ENCODE results near the gene GLUL.

Gene GLUL

GRCh38 chr1:182391362-182392049 lies at the start of gene GLUL:
TSS of gene GLUL (minus strand) at chr1:182391790. CDS start at chr1:182388737, 3,053 bp downstream.
- DNase-seq: peak; percentile 75

GRCh38 chr1:182438326-182438725 lies 46.7 kb upstream of the GLUL start:
- DNase-seq: no peak

- DNase-seq: no peak
Measured at GRCh38 chr1:182433580-182433979, 42.0 kb upstream of the GLUL start.

GRCh38 chr1:182431278-182431677 lies 39.7 kb upstream of the GLUL start:
- DNase-seq: no peak

- DNase-seq: peak; percentile 57
Measured at GRCh38 chr1:182430263-182431068, 38.9 kb upstream of the GLUL start.

GRCh38 chr1:182428043-182428442 lies 36.5 kb upstream of the GLUL start:
- DNase-seq: no peak

GRCh38 chr1:182426442-182427430 lies 35.1 kb upstream of the GLUL start:
- no peak for DNase-seq

GRCh38 chr1:182415789-182416188 lies 24.2 kb upstream of the GLUL start:
- peak; percentile 9 for DNase-seq

GRCh38 chr1:182413969-182414368 lies 22.4 kb upstream of the GLUL start:
- no peak for DNase-seq

- no peak for DNase-seq
Measured at GRCh38 chr1:182413486-182413885, 21.9 kb upstream of the GLUL start.

- no peak for DNase-seq
Measured at GRCh38 chr1:182410620-182411273, 19.2 kb upstream of the GLUL start.

- no peak for DNase-seq
Measured at GRCh38 chr1:182410138-182410537, 18.5 kb upstream of the GLUL start.

GRCh38 chr1:182408435-182409075 lies 17.0 kb upstream of the GLUL start:
- DNase-seq: no peak

GRCh38 chr1:182407724-182408123 lies 16.1 kb upstream of the GLUL start:
- no peak for DNase-seq

GRCh38 chr1:182406012-182406411 lies 14.4 kb upstream of the GLUL start:
- no peak for DNase-seq

GRCh38 chr1:182405578-182405977 lies 14.0 kb upstream of the GLUL start:
- no peak for DNase-seq

GRCh38 chr1:182404781-182405180 lies 13.2 kb upstream of the GLUL start:
- no peak for DNase-seq

- no peak for DNase-seq
Measured at GRCh38 chr1:182400567-182400966, 9.0 kb upstream of the GLUL start, which contains the start of gene TEDDM1. TSS of gene TEDDM1 (minus strand) at chr1:182400667. CDS start at chr1:182400485, 182 bp downstream.

GRCh38 chr1:182397653-182398393 lies 6.2 kb upstream of the GLUL start:
- no peak for DNase-seq

GRCh38 chr1:182395906-182396305 lies 4.3 kb upstream of the GLUL start:
- DNase-seq: no peak
